Esophagus muscularis mucosa (tissue), 3 donors: ENCODE results near the gene METTL18.

Source experiments
- EP300 ChIP-seq: sonication (generic); formaldehyde crosslinking; IDR thresholded peaks from one replicate; pipeline ENCODE4 v1.6.1; 2017; ENCODE audit warnings: antibody characterized with exemption
- TF ChIP-seq, protein P1 (sequence below), 3 experiments: fragments of 200-600 bp in 2 of 3; fragments of 450-650 bp in 1 of 3; sonication (generic) in 2 of 3; IDR thresholded peaks; one replicate each; pipeline ENCODE4 v1.5.1; 2017 to 2019; ENCODE audit warnings: antibody characterized with exemption in 3 of 3, mild to moderate bottlenecking in 2 of 3, moderate library complexity in 1 of 3

DNA sequence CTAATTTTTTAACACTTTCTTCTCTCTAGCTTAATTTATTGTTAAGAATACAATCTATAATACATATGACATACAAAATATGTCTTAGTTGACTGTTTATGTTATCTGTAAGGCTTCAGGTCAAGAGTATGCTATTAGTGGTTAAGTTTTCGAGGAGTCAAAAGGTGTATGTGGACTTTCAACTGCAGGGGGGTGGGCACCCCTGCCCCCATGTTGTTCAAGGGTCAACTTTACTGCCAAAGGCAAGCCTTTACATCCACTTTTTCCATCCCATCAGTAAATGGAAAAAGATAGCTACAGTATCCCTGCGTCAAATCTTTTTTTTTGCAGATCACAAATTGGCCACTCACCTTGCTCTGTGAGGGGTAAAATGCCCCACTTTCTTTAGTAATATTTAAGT lies 6.3 kb downstream of the METTL18 start:
- TF ChIP-seq, protein P1, sequence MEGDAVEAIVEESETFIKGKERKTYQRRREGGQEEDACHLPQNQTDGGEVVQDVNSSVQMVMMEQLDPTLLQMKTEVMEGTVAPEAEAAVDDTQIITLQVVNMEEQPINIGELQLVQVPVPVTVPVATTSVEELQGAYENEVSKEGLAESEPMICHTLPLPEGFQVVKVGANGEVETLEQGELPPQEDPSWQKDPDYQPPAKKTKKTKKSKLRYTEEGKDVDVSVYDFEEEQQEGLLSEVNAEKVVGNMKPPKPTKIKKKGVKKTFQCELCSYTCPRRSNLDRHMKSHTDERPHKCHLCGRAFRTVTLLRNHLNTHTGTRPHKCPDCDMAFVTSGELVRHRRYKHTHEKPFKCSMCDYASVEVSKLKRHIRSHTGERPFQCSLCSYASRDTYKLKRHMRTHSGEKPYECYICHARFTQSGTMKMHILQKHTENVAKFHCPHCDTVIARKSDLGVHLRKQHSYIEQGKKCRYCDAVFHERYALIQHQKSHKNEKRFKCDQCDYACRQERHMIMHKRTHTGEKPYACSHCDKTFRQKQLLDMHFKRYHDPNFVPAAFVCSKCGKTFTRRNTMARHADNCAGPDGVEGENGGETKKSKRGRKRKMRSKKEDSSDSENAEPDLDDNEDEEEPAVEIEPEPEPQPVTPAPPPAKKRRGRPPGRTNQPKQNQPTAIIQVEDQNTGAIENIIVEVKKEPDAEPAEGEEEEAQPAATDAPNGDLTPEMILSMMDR (IDR thresholded peaks at IDR 0.05): no peak
- TF ChIP-seq EP300: no peak
